Neural cell (in vitro differentiated cells): ENCODE measurements around the gene COIL. TPM values are rescaled to one million over a fixed set of nuclear protein-coding genes. Genes with fewer than 3 reads are reported as not detected.

Experiments used
- H2AFZ ChIP-seq: fragments of 200-600, 300-800 bp; sonication (generic), shearing (Covaris generic); 2 replicates; pipeline ENCODE4 v1.6.0; 2014; ENCODE audit warnings: low read depth, mild to moderate bottlenecking, antibody characterized with exemption, low read length, moderate library complexity
- H3F3A ChIP-seq: fragments of 200-600 bp; shearing (Covaris generic); 2 replicates; pipeline ENCODE4 v1.6.1; 2016; ENCODE audit warnings: mild to moderate bottlenecking, moderate library complexity, mixed read lengths, antibody characterized with exemption, low read length; ENCODE audit not compliant: insufficient read depth, poor library complexity, severe bottlenecking
- H3K27ac ChIP-seq: fragments of 200-600, 300-800 bp; sonication (generic), shearing (Covaris generic); 2 replicates; pipeline ENCODE4 v1.5.1; 2014; ENCODE audit warnings: mild to moderate bottlenecking, low read length, moderate library complexity
- H3K27me3 ChIP-seq: fragments of 300-800, 200-600 bp; sonication (generic), shearing (Covaris generic); 2 replicates; pipeline ENCODE4 v1.6.0; 2014; ENCODE audit warnings: mild to moderate bottlenecking, low read depth, low read length, moderate library complexity; ENCODE audit not compliant: insufficient read depth
- H3K36me3 ChIP-seq: fragments of 300-800, 200-600 bp; sonication (generic), shearing (Covaris generic); 2 replicates; pipeline ENCODE4 v1.5.1; 2014; ENCODE audit warnings: mild to moderate bottlenecking, antibody characterized with exemption, low read length, moderate library complexity; ENCODE audit not compliant: insufficient read depth
- H3K4me2 ChIP-seq: fragments of 300-800, 200-600 bp; sonication (generic), shearing (Covaris generic); 2 replicates; pipeline ENCODE4 v1.6.0; 2014; ENCODE audit warnings: mild to moderate bottlenecking, low read length
- H3K4me3 ChIP-seq: fragments of 300-800, 200-600 bp; sonication (generic), shearing (Covaris generic); 2 replicates; pipeline ENCODE4 v1.5.1; 2014; ENCODE audit warnings: mild to moderate bottlenecking, low read length, moderate library complexity
- H3K79me2 ChIP-seq: fragments of 200-600 bp; shearing (Covaris generic); replicated peaks from 2 replicates; pipeline ENCODE4 v1.6.0; 2014; ENCODE audit warnings: mild to moderate bottlenecking, low read length, moderate library complexity; ENCODE audit not compliant: insufficient read depth
- H3K9ac ChIP-seq: fragments of 300-800, 200-600 bp; sonication (generic), shearing (Covaris generic); 2 replicates; pipeline ENCODE4 v1.6.1; 2016; ENCODE audit warnings: mild to moderate bottlenecking, low read length, mixed read lengths
- H3K9me2 ChIP-seq: fragments of 200-600 bp; shearing (Covaris generic); 2 replicates; pipeline ENCODE4 v1.6.1; 2016; ENCODE audit warnings: mild to moderate bottlenecking, low read length, mixed read lengths; ENCODE audit not compliant: insufficient read depth
- H3K9me3 ChIP-seq: fragments of 200-600, 300-800 bp; sonication (generic), shearing (Covaris generic); 2 replicates; pipeline ENCODE4 v1.6.1; 2016; ENCODE audit warnings: mild to moderate bottlenecking, mixed run types, low read length, moderate library complexity, mixed read lengths
- H4K20me1 ChIP-seq: fragments of 200-600 bp; shearing (Covaris generic); 2 replicates; pipeline ENCODE4 v1.6.1; 2016; ENCODE audit warnings: mild to moderate bottlenecking, mixed run types; ENCODE audit not compliant: insufficient read depth
- EP300 ChIP-seq: fragments of 450-650 bp; conservative IDR thresholded peaks from 2 replicates; pipeline ENCODE4 v1.6.1; 2014; ENCODE audit warnings: antibody characterized with exemption, mild to moderate bottlenecking, moderate library complexity; ENCODE audit not compliant: poor library complexity, severe bottlenecking
- EZH2 ChIP-seq: fragments of 200-600, 300-800 bp; shearing (Covaris generic), sonication (generic); IDR thresholded peaks from 2 replicates; pipeline ENCODE4 v1.6.1; 2014; ENCODE audit warnings: antibody characterized with exemption, low read length, borderline replicate concordance, mild to moderate bottlenecking; ENCODE audit not compliant: insufficient read depth, poor library complexity, severe bottlenecking
- MXI1 ChIP-seq: fragments of 450-650 bp; conservative IDR thresholded peaks from 2 replicates; pipeline ENCODE4 v1.6.1; 2014; ENCODE audit warnings: antibody characterized with exemption, mild to moderate bottlenecking; ENCODE audit not compliant: poor library complexity, severe bottlenecking
- POLR2AphosphoS5 ChIP-seq: IDR thresholded peaks from 2 replicates; pipeline ENCODE4 v1.6.1; 2012
- RAD21 ChIP-seq: fragments of 450-650 bp; conservative IDR thresholded peaks from 2 replicates; pipeline ENCODE4 v1.6.1; 2014; ENCODE audit warnings: antibody characterized with exemption, mild to moderate bottlenecking, moderate library complexity
- SMC3 ChIP-seq: fragments of 450-650 bp; conservative IDR thresholded peaks from 2 replicates; pipeline ENCODE4 v1.6.1; 2014; ENCODE audit warnings: antibody characterized with exemption, mild to moderate bottlenecking, moderate library complexity; ENCODE audit not compliant: poor library complexity
- TAF1 ChIP-seq: IDR thresholded peaks from 2 replicates; pipeline ENCODE4 v1.6.1; 2012; ENCODE audit warnings: low read depth
- polyA plus RNA-seq: library from polyadenylated mRNA; depleted of rRNA; stranded (reverse); fragments of >200 nt; gene quantifications from 2 replicates; pipeline ENCODE4 v1.2.3, GENCODE V29; 2014
- TF ChIP-seq, protein P1 (sequence below): IDR thresholded peaks from 2 replicates; pipeline ENCODE4 v1.6.1; 2012; ENCODE audit warnings: borderline replicate concordance
- TF ChIP-seq, protein P2 (sequence below): fragments of 450-650 bp; IDR thresholded peaks from 2 replicates; pipeline ENCODE4 v1.5.1; 2014; ENCODE audit warnings: antibody characterized with exemption, mild to moderate bottlenecking, moderate library complexity; ENCODE audit not compliant: poor library complexity, severe bottlenecking

The COIL gene
- polyA plus RNA-seq, 1 donor from 2014 or later = 39.1 TPM

DNA sequence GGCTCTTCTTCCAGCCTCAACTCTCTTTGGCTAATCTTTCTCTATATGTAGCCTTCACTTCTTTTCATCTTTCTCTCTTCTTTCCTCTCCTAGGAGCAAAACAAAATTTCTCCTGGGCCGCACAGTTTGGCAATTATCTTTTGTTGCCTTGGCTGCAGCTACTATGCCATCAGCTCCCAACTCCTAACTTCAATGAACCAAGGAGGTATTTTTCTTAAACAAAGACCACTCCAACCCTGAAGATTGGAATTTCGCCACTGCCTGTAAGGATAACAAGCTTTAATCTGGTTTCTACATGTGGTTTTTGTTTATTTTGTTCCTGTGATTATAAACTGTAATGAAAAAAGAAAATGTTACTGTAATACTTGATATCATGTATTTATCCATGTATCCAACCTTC, 14.8 kb upstream of the COIL start:
- Histone ChIP-seq H3K79me2 (no peaks in the 10 kb centered on the region), H4K20me1 (no peaks in the 10 kb centered on the region), H3K36me3 (no peaks in the 10 kb centered on the region), H3K9me3 (no peaks in the 10 kb centered on the region), H3K4me2 (no peak overlapping the region), H3K4me3 (no peak overlapping the region), H3K9me2 (no peaks in the 10 kb centered on the region), H3F3A (no peaks in the 10 kb centered on the region), H2AFZ (no peak overlapping the region), H3K27ac (no peak overlapping the region), H3K9ac (no peak overlapping the region), H3K27me3 (no peaks in the 10 kb centered on the region)
- TF ChIP-seq, protein P1, sequence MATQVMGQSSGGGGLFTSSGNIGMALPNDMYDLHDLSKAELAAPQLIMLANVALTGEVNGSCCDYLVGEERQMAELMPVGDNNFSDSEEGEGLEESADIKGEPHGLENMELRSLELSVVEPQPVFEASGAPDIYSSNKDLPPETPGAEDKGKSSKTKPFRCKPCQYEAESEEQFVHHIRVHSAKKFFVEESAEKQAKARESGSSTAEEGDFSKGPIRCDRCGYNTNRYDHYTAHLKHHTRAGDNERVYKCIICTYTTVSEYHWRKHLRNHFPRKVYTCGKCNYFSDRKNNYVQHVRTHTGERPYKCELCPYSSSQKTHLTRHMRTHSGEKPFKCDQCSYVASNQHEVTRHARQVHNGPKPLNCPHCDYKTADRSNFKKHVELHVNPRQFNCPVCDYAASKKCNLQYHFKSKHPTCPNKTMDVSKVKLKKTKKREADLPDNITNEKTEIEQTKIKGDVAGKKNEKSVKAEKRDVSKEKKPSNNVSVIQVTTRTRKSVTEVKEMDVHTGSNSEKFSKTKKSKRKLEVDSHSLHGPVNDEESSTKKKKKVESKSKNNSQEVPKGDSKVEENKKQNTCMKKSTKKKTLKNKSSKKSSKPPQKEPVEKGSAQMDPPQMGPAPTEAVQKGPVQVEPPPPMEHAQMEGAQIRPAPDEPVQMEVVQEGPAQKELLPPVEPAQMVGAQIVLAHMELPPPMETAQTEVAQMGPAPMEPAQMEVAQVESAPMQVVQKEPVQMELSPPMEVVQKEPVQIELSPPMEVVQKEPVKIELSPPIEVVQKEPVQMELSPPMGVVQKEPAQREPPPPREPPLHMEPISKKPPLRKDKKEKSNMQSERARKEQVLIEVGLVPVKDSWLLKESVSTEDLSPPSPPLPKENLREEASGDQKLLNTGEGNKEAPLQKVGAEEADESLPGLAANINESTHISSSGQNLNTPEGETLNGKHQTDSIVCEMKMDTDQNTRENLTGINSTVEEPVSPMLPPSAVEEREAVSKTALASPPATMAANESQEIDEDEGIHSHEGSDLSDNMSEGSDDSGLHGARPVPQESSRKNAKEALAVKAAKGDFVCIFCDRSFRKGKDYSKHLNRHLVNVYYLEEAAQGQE = no peak
- no peak for TF ChIP-seq EP300
- no peak for TF ChIP-seq EZH2
- TF ChIP-seq TAF1 = no peak

DNA sequence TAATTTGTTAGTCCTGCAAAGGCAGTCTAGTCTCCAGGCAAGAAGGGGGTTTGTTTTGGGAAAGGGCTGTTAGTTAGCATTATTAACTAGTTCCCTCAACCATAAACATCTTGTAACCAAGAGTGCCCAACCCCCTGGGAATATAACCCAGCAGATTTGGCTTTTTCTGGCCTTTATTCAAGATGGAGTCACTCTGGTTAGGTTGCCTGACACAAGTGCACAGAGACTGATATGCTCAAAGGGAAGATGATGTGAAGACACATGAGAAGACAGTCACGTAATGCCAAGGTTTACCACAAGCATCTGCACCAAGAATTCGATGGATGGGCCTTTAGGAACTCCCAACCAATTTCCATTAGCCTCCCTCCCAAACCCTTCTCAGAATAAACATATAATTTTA, 13.2 kb upstream of the COIL start:
- Histone ChIP-seq H2AFZ (no peak overlapping the region), H3K27me3 (no peaks in the 10 kb centered on the region), H3K9me2 (no peaks in the 10 kb centered on the region), H3F3A (no peaks in the 10 kb centered on the region), H3K4me2 (no peak overlapping the region), H3K9me3 (no peaks in the 10 kb centered on the region), H4K20me1 (no peaks in the 10 kb centered on the region), H3K9ac (no peak overlapping the region), H3K36me3 (no peaks in the 10 kb centered on the region), H3K27ac (no peak overlapping the region), H3K4me3 (no peak overlapping the region), H3K79me2 (no peaks in the 10 kb centered on the region)
- TF ChIP-seq TAF1 (no peak), POLR2AphosphoS5 (no peak), SMC3 (no peak), MXI1 (no peak), EP300 (no peak), EZH2 (no peak), RAD21 (no peak)
- TF ChIP-seq, protein P2, sequence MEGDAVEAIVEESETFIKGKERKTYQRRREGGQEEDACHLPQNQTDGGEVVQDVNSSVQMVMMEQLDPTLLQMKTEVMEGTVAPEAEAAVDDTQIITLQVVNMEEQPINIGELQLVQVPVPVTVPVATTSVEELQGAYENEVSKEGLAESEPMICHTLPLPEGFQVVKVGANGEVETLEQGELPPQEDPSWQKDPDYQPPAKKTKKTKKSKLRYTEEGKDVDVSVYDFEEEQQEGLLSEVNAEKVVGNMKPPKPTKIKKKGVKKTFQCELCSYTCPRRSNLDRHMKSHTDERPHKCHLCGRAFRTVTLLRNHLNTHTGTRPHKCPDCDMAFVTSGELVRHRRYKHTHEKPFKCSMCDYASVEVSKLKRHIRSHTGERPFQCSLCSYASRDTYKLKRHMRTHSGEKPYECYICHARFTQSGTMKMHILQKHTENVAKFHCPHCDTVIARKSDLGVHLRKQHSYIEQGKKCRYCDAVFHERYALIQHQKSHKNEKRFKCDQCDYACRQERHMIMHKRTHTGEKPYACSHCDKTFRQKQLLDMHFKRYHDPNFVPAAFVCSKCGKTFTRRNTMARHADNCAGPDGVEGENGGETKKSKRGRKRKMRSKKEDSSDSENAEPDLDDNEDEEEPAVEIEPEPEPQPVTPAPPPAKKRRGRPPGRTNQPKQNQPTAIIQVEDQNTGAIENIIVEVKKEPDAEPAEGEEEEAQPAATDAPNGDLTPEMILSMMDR = no peak
- TF ChIP-seq, protein P1 = no peak
